ENCODE data around the gene S100A1. TPM values are rescaled to one million over a fixed set of nuclear protein-coding genes. Genes with fewer than 3 reads are reported as not detected.

The S100A1 gene
- total RNA-seq, 2 experiments from 2014 or later: not detected

DNA sequence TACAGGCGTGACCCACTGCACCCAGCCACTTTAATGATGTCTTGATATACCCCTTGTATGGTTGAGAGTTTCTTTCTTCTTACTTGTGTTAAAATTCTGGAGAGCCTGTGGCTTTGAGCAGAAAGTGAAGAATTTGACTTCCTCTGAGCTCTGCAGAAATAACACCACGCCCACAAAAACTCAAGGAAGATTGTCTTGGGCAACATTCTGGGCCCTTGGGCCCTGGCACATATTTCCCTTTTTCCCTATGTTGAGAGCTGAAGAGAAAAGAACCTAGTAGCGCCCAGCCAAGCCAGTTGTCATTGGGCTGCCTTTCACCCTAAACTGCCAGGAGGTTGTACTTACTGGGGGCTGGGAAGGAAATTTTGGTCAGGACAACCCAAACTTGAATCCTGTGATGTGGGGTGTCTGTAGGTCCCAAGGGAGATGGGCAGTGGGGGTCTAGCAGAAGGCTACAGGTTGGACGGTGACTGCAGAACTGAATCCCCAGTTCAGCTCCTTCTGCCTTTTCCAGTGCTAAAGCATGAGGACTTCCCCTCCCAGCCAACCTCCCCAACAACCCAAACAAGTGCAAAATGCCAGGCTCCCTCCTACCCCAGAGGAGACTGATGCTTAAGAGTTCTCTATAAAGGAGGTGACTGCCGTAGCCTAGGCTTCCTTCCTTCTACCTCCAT lies 18.6 kb downstream of the S100A1 start:
- ATAC-seq: no peak
- no peak overlapping the region for H3K4me3 Mint-ChIP-seq
- DNase-seq: no peak
- peaks cover 59% of the 10 kb centered on the region for H3K4me1 Mint-ChIP-seq (ENCODE audit: low read depth)
- peak overlapping the region; percentile 77 for H3K27ac Mint-ChIP-seq
- no peaks in the 10 kb centered on the region for H3K27me3 Mint-ChIP-seq (ENCODE audit: low read depth)
- peaks cover 57% of the 10 kb centered on the region for H3K36me3 Mint-ChIP-seq (ENCODE audit: low read depth)
- ChIA-PET POLR2A (interaction anchor here (0.6 to 4.8 kb wide), 2 partner anchors 12 to 14 kb away, joined by 3 to 33 read pairs; partner anchors contain the start of gene CHTOP), CTCF (interaction anchor here (0.9 to 1.3 kb wide), 3 partner anchors 12 to 74 kb away, joined by 3 to 4 read pairs (median 4); partner anchors contain the start of gene SNAPIN)
- H3K9me3 Mint-ChIP-seq (ENCODE audit: insufficient read depth): no peaks in the 10 kb centered on the region

DNA sequence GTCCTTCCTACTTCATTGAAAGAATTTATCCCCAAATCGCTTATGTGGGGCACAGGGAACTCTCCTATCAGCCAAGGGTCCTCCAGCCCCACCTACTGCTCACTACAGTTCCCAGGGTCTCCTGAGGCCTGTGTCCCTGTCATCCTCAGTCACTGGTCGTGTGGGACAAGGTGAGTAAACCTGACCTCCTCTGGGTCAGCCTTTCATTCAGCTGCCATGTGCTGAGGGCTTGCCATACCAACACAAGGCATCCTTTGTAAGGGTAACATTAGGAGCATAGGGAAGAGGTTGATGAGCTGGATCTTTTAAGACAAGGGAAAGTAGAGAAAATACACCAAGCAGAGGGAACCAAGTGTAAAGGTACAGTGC lies 19.1 kb downstream of the S100A1 start:
- ChIA-PET POLR2A (interaction anchor here (0.6 to 4.8 kb wide), 2 partner anchors 13 to 14 kb away, joined by 3 to 33 read pairs; partner anchors contain the start of gene CHTOP), CTCF (interaction anchor here (1.0 kb wide), 1 partner anchor 11 kb away, joined by 3 read pairs; the partner anchor contains the start of gene SNAPIN)
- Mint-ChIP-seq H3K36me3 (ENCODE audit: low read depth) (peaks cover 52% of the 10 kb centered on the region), H3K27ac (peak overlapping the region; percentile 76), H3K9me3 (ENCODE audit: insufficient read depth) (no peaks in the 10 kb centered on the region), H3K4me1 (ENCODE audit: low read depth) (peaks cover 59% of the 10 kb centered on the region), H3K4me3 (no peak overlapping the region), H3K27me3 (ENCODE audit: low read depth) (no peaks in the 10 kb centered on the region)
- no peak for ATAC-seq
- DNase-seq: no peak

- no peak overlapping the region for H3K27ac Mint-ChIP-seq
- ChIA-PET POLR2A (interaction anchor here (0.5 to 4.8 kb wide), 3 partner anchors 13 to 103 kb away, joined by 3 to 33 read pairs (median 3); partner anchors contain the start of genes CHTOP and S100A14), CTCF (no interaction called here)
- peaks cover 57% of the 10 kb centered on the region for H3K4me1 Mint-ChIP-seq (ENCODE audit: low read depth)
- no peak for ATAC-seq
- peaks cover 46% of the 10 kb centered on the region for H3K36me3 Mint-ChIP-seq (ENCODE audit: low read depth)
- no peak overlapping the region for H3K4me3 Mint-ChIP-seq
- no peaks in the 10 kb centered on the region for H3K27me3 Mint-ChIP-seq (ENCODE audit: low read depth)
- no peaks in the 10 kb centered on the region for H3K9me3 Mint-ChIP-seq (ENCODE audit: insufficient read depth)
- DNase-seq: no peak
Measured at GRCh38 chr1:153648000-153648643, 19.9 kb downstream of the S100A1 start.

- peaks cover 49% of the 10 kb centered on the region for H3K4me1 Mint-ChIP-seq (ENCODE audit: low read depth)
- peak; percentile 67 for ATAC-seq
Measured at GRCh38 chr1:153649137-153649862, 21.1 kb downstream of the S100A1 start.

DNA sequence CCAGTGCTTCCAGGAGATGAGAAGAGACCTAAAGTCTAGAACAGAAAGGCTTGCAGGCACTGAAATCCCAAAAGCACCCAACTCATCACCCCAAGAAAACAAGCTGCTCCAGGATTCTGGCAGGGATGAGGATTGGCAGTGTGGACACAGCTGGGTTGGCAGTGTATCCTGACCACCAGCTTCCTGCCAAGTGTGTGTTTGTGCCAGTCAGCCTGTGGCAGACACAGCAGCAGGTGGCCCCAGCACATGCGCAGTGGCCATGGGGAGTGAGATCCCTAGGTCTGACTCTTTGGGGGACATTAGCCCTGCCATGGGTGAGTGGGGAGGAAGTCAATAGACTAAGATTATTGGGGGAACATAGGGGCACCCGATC lies 21.6 kb downstream of the S100A1 start:
- POLR2A ChIA-PET: interaction anchor here (0.6 to 4.8 kb wide), 4 partner anchors 12 to 853 kb away, joined by 3 to 33 read pairs (median 3); partner anchors contain the start of gene CHTOP

More at GRCh38 chr1:153649137-153649862, 21.1 kb downstream of the S100A1 start:
- Mint-ChIP-seq H3K4me3 (no peak overlapping the region), H3K27ac (peak overlapping the region; percentile 84), H3K9me3 (ENCODE audit: insufficient read depth) (no peaks in the 10 kb centered on the region), H3K36me3 (ENCODE audit: low read depth) (peaks cover 34% of the 10 kb centered on the region), H3K27me3 (ENCODE audit: low read depth) (no peaks in the 10 kb centered on the region)
- POLR2A ChIA-PET: interaction anchor here (0.6 to 4.8 kb wide), 5 partner anchors 12 to 854 kb away, joined by 3 to 33 read pairs (median 3); partner anchors contain the start of genes CHTOP and S100A14
- CTCF ChIA-PET: interaction anchor here (2.0 kb wide), 1 partner anchor 11 kb away, joined by 6 read pairs; no protein-coding TSS in a partner anchor
- DNase-seq: peak; percentile 43

GRCh38 chr1:153651771-153652170 lies 23.5 kb downstream of the S100A1 start:
- Mint-ChIP-seq H3K4me1 (ENCODE audit: low read depth) (peaks cover 28% of the 10 kb centered on the region), H3K27me3 (ENCODE audit: low read depth) (no peaks in the 10 kb centered on the region), H3K9me3 (ENCODE audit: insufficient read depth) (no peaks in the 10 kb centered on the region), H3K27ac (no peak overlapping the region), H3K36me3 (ENCODE audit: low read depth) (peaks cover 10% of the 10 kb centered on the region), H3K4me3 (no peak overlapping the region)
- ATAC-seq: no peak
- CTCF ChIA-PET: no interaction called here
- no peak for DNase-seq
- POLR2A ChIA-PET: interaction anchor here (0.6 to 2.4 kb wide), 3 partner anchors 8 to 312 kb away, joined by 3 to 10 read pairs (median 4); partner anchors contain the start of genes CHTOP and SLC39A1

More for the DNA sequence above, 21.6 kb downstream of the S100A1 start:
- no peaks in the 10 kb centered on the region for H3K27me3 Mint-ChIP-seq (ENCODE audit: low read depth)
- peaks cover 29% of the 10 kb centered on the region for H3K36me3 Mint-ChIP-seq (ENCODE audit: low read depth)
- ATAC-seq: peak; percentile 31
- no peak for DNase-seq
- H3K9me3 Mint-ChIP-seq (ENCODE audit: insufficient read depth): no peaks in the 10 kb centered on the region
- no peak overlapping the region for H3K4me3 Mint-ChIP-seq
- CTCF ChIA-PET: interaction anchor here (2.0 kb wide), 1 partner anchor 12 kb away, joined by 6 read pairs; no protein-coding TSS in a partner anchor
- peaks cover 45% of the 10 kb centered on the region for H3K4me1 Mint-ChIP-seq (ENCODE audit: low read depth)
- peak overlapping the region; percentile 84 for H3K27ac Mint-ChIP-seq

- no peak overlapping the region for H3K27ac Mint-ChIP-seq
- ATAC-seq (no peak), DNase-seq (no peak)
- no peaks in the 10 kb centered on the region for H3K9me3 Mint-ChIP-seq (ENCODE audit: insufficient read depth)
- H3K4me1 Mint-ChIP-seq (ENCODE audit: low read depth): peaks cover 22% of the 10 kb centered on the region
- H3K4me3 Mint-ChIP-seq: no peak overlapping the region
- POLR2A ChIA-PET: interaction anchor here (2.4 kb wide), 1 partner anchor 19 kb away, joined by 10 read pairs; the partner anchor contains the start of gene CHTOP
- peaks cover under 1% of the 10 kb centered on the region for H3K36me3 Mint-ChIP-seq (ENCODE audit: low read depth)
- no peaks in the 10 kb centered on the region for H3K27me3 Mint-ChIP-seq (ENCODE audit: low read depth)
- CTCF ChIA-PET: interaction anchor here (1.8 kb wide), 1 partner anchor 120 kb away, joined by 5 read pairs; no protein-coding TSS in a partner anchor
Measured at GRCh38 chr1:153652805-153653500, 24.7 kb downstream of the S100A1 start.

- DNase-seq (no peak), ATAC-seq (no peak)
- CTCF ChIA-PET: interaction anchor here (1.7 kb wide), 1 partner anchor 83 kb away, joined by 4 read pairs; no protein-coding TSS in a partner anchor
- Mint-ChIP-seq H3K27me3 (ENCODE audit: low read depth) (no peaks in the 10 kb centered on the region), H3K36me3 (ENCODE audit: low read depth) (peaks cover 6% of the 10 kb centered on the region), H3K27ac (peak overlapping the region; percentile 10), H3K4me1 (ENCODE audit: low read depth) (peaks cover 17% of the 10 kb centered on the region), H3K9me3 (ENCODE audit: insufficient read depth) (no peaks in the 10 kb centered on the region), H3K4me3 (no peak overlapping the region)
- POLR2A ChIA-PET: no interaction called here
Measured at GRCh38 chr1:153655333-153655732, 27.1 kb downstream of the S100A1 start.

DNA sequence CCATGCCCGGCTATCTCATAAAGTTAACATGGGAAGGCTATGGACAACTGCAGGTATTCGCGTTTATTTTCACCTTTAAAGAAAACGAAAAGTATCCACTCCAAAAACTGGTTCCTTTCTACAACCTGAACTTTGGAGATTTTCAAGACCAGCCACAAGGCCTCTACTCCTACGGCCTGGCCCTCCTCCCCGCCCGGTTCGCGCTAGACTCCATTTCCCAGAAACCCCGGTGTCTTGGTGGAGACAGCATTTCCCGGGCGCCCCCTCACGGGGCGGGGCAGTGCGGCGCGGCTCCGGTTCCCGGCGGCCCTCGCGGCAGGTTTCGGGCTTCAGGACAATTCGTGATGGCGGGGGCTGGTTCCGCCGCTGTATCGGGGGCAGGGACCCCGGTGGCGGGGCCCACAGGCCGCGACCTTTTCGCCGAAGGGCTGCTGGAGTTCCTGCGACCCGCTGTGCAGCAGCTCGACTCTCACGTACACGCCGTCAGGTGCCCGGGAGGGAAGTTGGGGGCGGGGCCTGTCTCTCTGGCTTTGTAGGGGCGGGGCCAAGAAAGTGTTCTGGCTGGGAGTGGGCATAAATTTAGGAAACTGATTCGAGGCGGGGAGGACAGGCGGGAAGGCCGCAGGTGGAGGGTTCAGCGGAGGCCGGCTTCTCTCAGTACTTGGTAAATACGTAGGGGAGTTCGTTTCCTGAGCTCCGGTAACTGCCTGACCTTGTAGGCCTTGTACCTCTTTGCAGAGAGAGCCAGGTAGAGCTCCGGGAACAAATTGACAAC lies 30.4 kb downstream of the S100A1 start, which contains the start of gene SNAPIN:
SNAPIN (plus strand) TSS at position 304 of the 775 bp plus-strand sequence; CDS start at position 345, 41 bp downstream.
- peaks cover 33% of the 10 kb centered on the region for H3K36me3 Mint-ChIP-seq (ENCODE audit: low read depth)
- peak within 1 kb of the TSS; percentile 98 for H3K4me3 Mint-ChIP-seq
- peak; percentile 98 for ATAC-seq
- ChIA-PET CTCF (interaction anchor here (0.6 to 1.8 kb wide), 11 partner anchors 9 to 1343 kb away, joined by 3 to 6 read pairs (median 3); partner anchors contain the start of genes CHTOP, ILF2 and RAB13), POLR2A (interaction anchor here (0.9 to 2.7 kb wide), 9 partner anchors 9 to 332 kb away, joined by 3 to 25 read pairs (median 4); partner anchors contain the start of genes CHTOP, ILF2, RAB13 and RPS27)
- H3K27ac Mint-ChIP-seq: peak within 1 kb of the TSS; percentile 94
- no peaks in the 10 kb centered on the region for H3K9me3 Mint-ChIP-seq (ENCODE audit: insufficient read depth)
- peak; percentile 94 for DNase-seq
- no peaks in the 10 kb centered on the region for H3K27me3 Mint-ChIP-seq (ENCODE audit: low read depth)
- peaks cover 17% of the 10 kb centered on the region for H3K4me1 Mint-ChIP-seq (ENCODE audit: low read depth)

GRCh38 chr1:153659175-153659534 lies 30.9 kb downstream of the S100A1 start:
- H3K27ac Mint-ChIP-seq: peak overlapping the region; percentile 94
- H3K4me1 Mint-ChIP-seq (ENCODE audit: low read depth): peaks cover 17% of the 10 kb centered on the region
- peaks cover 37% of the 10 kb centered on the region for H3K36me3 Mint-ChIP-seq (ENCODE audit: low read depth)
- peak overlapping the region; percentile 98 for H3K4me3 Mint-ChIP-seq
- CTCF ChIA-PET: interaction anchor here (0.6 to 1.8 kb wide), 12 partner anchors 8 to 1342 kb away, joined by 3 to 6 read pairs (median 3); partner anchors contain the start of genes CHTOP, ILF2 and RAB13
- DNase-seq (no peak), ATAC-seq (peak; percentile 3)
- no peaks in the 10 kb centered on the region for H3K9me3 Mint-ChIP-seq (ENCODE audit: insufficient read depth)
- POLR2A ChIA-PET: interaction anchor here (0.6 to 2.7 kb wide), 10 partner anchors 8 to 331 kb away, joined by 3 to 25 read pairs (median 4); partner anchors contain the start of genes CHTOP, ILF2, RAB13 and RPS27
- no peaks in the 10 kb centered on the region for H3K27me3 Mint-ChIP-seq (ENCODE audit: low read depth)

Data from activated CD8-positive, alpha-beta T cell treated with anti-CD3 and anti-CD28 coated beads, Interleukin-2, amount 10 ng/mL, durations not matched to agents 7 days and 5 days (primary cell).